GM12878 (cell line): Measurements from ENCODE around the gene SYNJ2BP. TPM values are rescaled to one million over a fixed set of nuclear protein-coding genes. Genes with fewer than 3 reads are reported as not detected.

Experiments
- ATAC-seq: fragments of 200-7000 bp; cut with Tn5 transposase; 3 replicates; pipeline ENCODE4 v1.9.1; 2020; ENCODE audit warnings: mild to moderate bottlenecking, moderate library complexity
- BruUV-seq: library from RNA; stranded (reverse); fragments of 400-500 nt; replicated peaks from 2 replicates; lab custom pipeline; 2021; lab: Mats Ljungman, UMichigan
- CTCF ChIA-PET: fragments of 300-600 bp; sonication (Branson Sonifier 250); formaldehyde crosslinking; extraction: SDS; loops from one replicate; lab custom pipeline; 2021; ENCODE audit warnings: inconsistent platforms; lab: Yijun Ruan, JAX
- POLR2A ChIA-PET: fragments of 350-600 bp; formaldehyde crosslinking; extraction: SDS; loops from one replicate; lab custom pipeline; 2021; ENCODE audit warnings: inconsistent platforms; lab: Charles Lee
- RAD21 ChIA-PET: fragments of 300-600 bp; sonication (Branson Sonifier 250); formaldehyde crosslinking; loops from one replicate; lab custom pipeline; 2023; ENCODE audit warnings: antibody characterized with exemption; ENCODE audit not compliant: unreplicated experiment; lab: Charles Lee
- SMC1A ChIA-PET: fragments of 300-600 bp; sonication (Branson Sonifier 250); formaldehyde crosslinking; loops from one replicate; lab custom pipeline; 2023; ENCODE audit not compliant: unreplicated experiment, uncharacterized antibody; lab: Charles Lee
- DNase-seq: peaks from one replicate; pipeline ENCODE4 v3.0.0-alpha.2; 2011; ENCODE audit warnings: low read depth, low spot score
- FAIRE-seq: peaks from 3 replicates; lab custom pipeline; 2011; peaks lifted over from hg19 to GRCh38; lab: Jason Lieb, UNC
- H2AFZ ChIP-seq: 2 replicates; pipeline ENCODE4 v1.6.0; 2011; ENCODE audit warnings: low read depth, low read length, control low read depth; ENCODE audit not compliant: control insufficient read depth
- H3K27ac ChIP-seq: 2 replicates; pipeline ENCODE4 v1.5.1; 2011; ENCODE audit warnings: control low read depth; ENCODE audit not compliant: control insufficient read depth, insufficient read depth
- H3K27me3 ChIP-seq, 2 experiments: replicated peaks in 1 of 2; 2 replicates each; pipeline versions ENCODE4 v1.6.0 to v1.6.1; 2011; ENCODE audit warnings: low read length in 1 of 2; ENCODE audit not compliant: control insufficient read depth in 2 of 2, insufficient read depth in 2 of 2
- H3K36me3 ChIP-seq, 2 experiments: 2 replicates each; pipeline ENCODE4 v1.5.1; 2011; ENCODE audit warnings: low read length in 1 of 2; ENCODE audit not compliant: control insufficient read depth in 2 of 2, insufficient read depth in 2 of 2
- H3K4me1 ChIP-seq: 2 replicates; pipeline ENCODE4 v1.6.1; 2011; ENCODE audit warnings: mild to moderate bottlenecking, low read length, moderate library complexity, mixed read lengths; ENCODE audit not compliant: control insufficient read depth, insufficient read depth
- H3K4me2 ChIP-seq: 2 replicates; pipeline ENCODE4 v1.6.0; 2011; ENCODE audit warnings: control low read depth; ENCODE audit not compliant: control insufficient read depth, insufficient read depth
- H3K4me3 ChIP-seq: fragments of 200-600 bp; sonication (generic); 2 replicates; pipeline ENCODE4 v1.5.1; 2016
- H3K79me2 ChIP-seq: 2 replicates; pipeline ENCODE4 v1.6.0; 2011; ENCODE audit warnings: low read length; ENCODE audit not compliant: control insufficient read depth, insufficient read depth
- H3K9ac ChIP-seq: 2 replicates; pipeline ENCODE4 v1.8.0; 2011; ENCODE audit warnings: low read length, control low read depth, mixed read lengths; ENCODE audit not compliant: control insufficient read depth, insufficient read depth
- H3K9me3 ChIP-seq: replicated peaks from 3 replicates; pipeline ENCODE4 v1.5.1; 2011; ENCODE audit warnings: mild to moderate bottlenecking, low read length; ENCODE audit not compliant: control insufficient read depth, insufficient read depth
- H4K20me1 ChIP-seq: 2 replicates; pipeline ENCODE4 v1.6.0; 2011; ENCODE audit not compliant: control insufficient read depth, insufficient read depth
- CREM ChIP-seq: IDR thresholded peaks from 2 replicates; pipeline ENCODE4 v1.6.1; 2014; ENCODE audit warnings: antibody characterized with exemption, low read depth
- E2F8 ChIP-seq: fragments of 450-650 bp; IDR thresholded peaks from 2 replicates; pipeline ENCODE4 v1.6.1; 2018; ENCODE audit warnings: mild to moderate bottlenecking, low read depth, moderate library complexity; ENCODE audit not compliant: partially characterized antibody
- FOXK2 ChIP-seq: fragments of 450-650 bp; IDR thresholded peaks from 2 replicates; pipeline ENCODE4 v1.6.1; 2017; ENCODE audit warnings: mild to moderate bottlenecking, moderate library complexity
- GABPA ChIP-seq: IDR thresholded peaks from 2 replicates; pipeline ENCODE4 v1.6.1; 2014; ENCODE audit warnings: antibody characterized with exemption, low read depth, mild to moderate bottlenecking, inconsistent platforms
- IKZF1 ChIP-seq: fragments of 450-650 bp; conservative IDR thresholded peaks from 2 replicates; pipeline ENCODE4 v1.6.1; 2017; ENCODE audit warnings: antibody characterized with exemption, mild to moderate bottlenecking
- IKZF2 ChIP-seq, 2 experiments: fragments of 450-650 bp; IDR thresholded peaks; 2 replicates each; pipeline ENCODE4 v1.6.1; 2017; ENCODE audit warnings: mild to moderate bottlenecking in 2 of 2, moderate library complexity in 2 of 2
- MLLT1 ChIP-seq: fragments of 450-650 bp; IDR thresholded peaks from 2 replicates; pipeline ENCODE4 v1.6.1; 2016; ENCODE audit warnings: mild to moderate bottlenecking
- NFYB ChIP-seq: IDR thresholded peaks from 2 replicates; pipeline ENCODE4 v1.6.1; 2011; ENCODE audit warnings: low read depth, mild to moderate bottlenecking, low read length, improper control_type of control experiment, moderate library complexity; ENCODE audit not compliant: insufficient read depth
- PRDM15 ChIP-seq: fragments of 450-650 bp; formaldehyde crosslinking; IDR thresholded peaks from 2 replicates; pipeline ENCODE4 v1.4.0; 2020; ENCODE audit warnings: mild to moderate bottlenecking, moderate library complexity
- RB1 ChIP-seq: fragments of 450-650 bp; formaldehyde crosslinking; IDR thresholded peaks from 2 replicates; pipeline ENCODE4 v1.6.1; 2017; ENCODE audit warnings: mild to moderate bottlenecking, borderline replicate concordance
- RUNX3 ChIP-seq: IDR thresholded peaks from 2 replicates; pipeline ENCODE4 v1.6.1; 2012; ENCODE audit warnings: low read length, inconsistent platforms
- SREBF1 ChIP-seq: IDR thresholded peaks from 2 replicates; pipeline ENCODE4 v1.6.1; 2012; ENCODE audit warnings: mild to moderate bottlenecking, low read length
- SRF ChIP-seq, 2 experiments: IDR thresholded peaks; 2 replicates each; pipeline ENCODE4 v1.6.1; 2011; ENCODE audit warnings: low read depth in 2 of 2, low read length in 2 of 2, mild to moderate bottlenecking in 1 of 2, moderate library complexity in 1 of 2
- USF2 ChIP-seq: IDR thresholded peaks from 2 replicates; pipeline ENCODE4 v1.6.1; 2011; ENCODE audit warnings: low read depth, low read length, improper control_type of control experiment, borderline replicate concordance
- ZSCAN29 ChIP-seq: fragments of 450-650 bp; IDR thresholded peaks from 2 replicates; pipeline ENCODE4 v1.6.1; 2017; ENCODE audit warnings: mild to moderate bottlenecking, moderate library complexity
- WGBS: methylation state at CpG from one replicate; pipeline ENCODE4 v1.1.6; 2016; ENCODE audit warnings: low lambda C conversion rate; ENCODE audit not compliant: insufficient replicate concordance, insufficient coverage; ENCODE audit errors: missing lambda C conversion rate; 5-methylcytosine and 5-hydroxymethylcytosine counted together
- in situ Hi-C: fragments of 300-500 bp; cut with MboI; formaldehyde crosslinking; loops from 9 replicates; pipeline ENCODE4 v1.14.3; 2018; ENCODE audit warnings: mixed read lengths
- intact Hi-C: fragments of 100-400 bp; cut with micrococcal nuclease; formaldehyde crosslinking; loops from one replicate; pipeline ENCODE4 v1.14.2; 2022; ENCODE audit not compliant: unreplicated experiment
- polyA plus RNA-seq, 11 experiments: library from polyadenylated mRNA; depleted of rRNA in 4 of 11; unstranded in 6 of 11; stranded (reverse) in 5 of 11; fragments of >200 nt; fragmentation: Nextera tagmentation in 4 of 11; fragmentation: Illumina TruSeq in 1 of 11; extraction: Ambion mirVana in 4 of 11; extraction: Trizol in 1 of 11; gene quantifications; 1 replicate in 1 of 11; 2 replicates in 10 of 11; pipeline versions ENCODE4 v1.2.1 to v1.2.3, GENCODE V29; 2011 to 2016; ENCODE audit warnings: inconsistent platforms in 2 of 11, missing spikeins in 2 of 11, low read depth in 1 of 11
- total RNA-seq, 4 experiments: library from RNA; depleted of rRNA in 3 of 4; stranded (reverse); fragments of >200 nt in 3 of 4; fragmentation: Illumina TruSeq in 1 of 4; extraction: Trizol in 1 of 4; gene quantifications; 2 replicates each; pipeline versions ENCODE4 v1.2.1 to v1.2.3, GENCODE V29; 2013 to 2021

SYNJ2BP gene
- total and polyA plus RNA-seq, 10 of the 15 experiments (the other 5 are each of a cell fraction or from before 2014, with no cell fraction given), result 8.0 to 27.5 (median 17.5) TPM

- TF ChIP-seq GABPA (peak; percentile 97), RUNX3 (peak; percentile 76)
These were observed at the start of gene SYNJ2BP (continued) for GRCh38 chr14:70416725-70417349.

DNA sequence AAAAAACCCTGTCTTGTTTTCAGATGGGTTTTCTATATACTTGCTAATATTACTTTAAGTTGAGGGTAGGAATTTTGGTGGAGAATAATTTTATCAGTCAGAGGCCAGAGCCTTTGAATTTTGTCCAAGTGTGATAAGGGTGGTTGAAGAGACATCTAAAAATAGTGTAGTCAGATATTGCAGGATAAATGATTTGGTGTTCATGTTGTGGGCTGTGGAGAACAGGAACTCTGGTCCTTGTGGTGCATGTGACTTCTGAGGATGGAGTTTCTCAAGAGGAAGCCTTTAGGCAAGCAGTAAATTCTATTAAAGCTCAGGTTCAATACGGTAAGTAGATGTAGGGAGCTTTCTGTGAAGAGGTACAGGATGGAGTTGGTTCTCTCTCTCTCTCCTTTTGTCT, 37.8 kb upstream of the SYNJ2BP start:
- ChIA-PET SMC1A (no interaction called here), POLR2A (no interaction called here), RAD21 (no interaction called here), CTCF (interaction anchor here (0.9 kb wide), 1 partner anchor 363 kb away, joined by 3 read pairs; no protein-coding TSS in a partner anchor)
- WGBS, result 64% methylated on average over 1 of the region's 1 CpG
- no TSS peak for BruUV-seq
- in situ Hi-C loops (no loop called here), intact Hi-C loops (no loop called here)
- no peaks in the 10 kb centered on the region for H3K36me3 ChIP-seq
- ATAC-seq, result no peak
- no peaks in the 10 kb centered on the region for H3K9me3 ChIP-seq
- no peak overlapping the region for H2AFZ ChIP-seq
- H3K27ac ChIP-seq, result no peak overlapping the region
- no peaks in the 10 kb centered on the region for H4K20me1 ChIP-seq
- peaks cover 0 to 3% of the 10 kb centered on the region in 2 experiments; a peak in 1 of 4 replicates for H3K27me3 ChIP-seq
- FAIRE-seq, result no peak
- DNase-seq, result no peak
- H3K9ac ChIP-seq, result no peak overlapping the region
- no peak overlapping the region for H3K4me3 ChIP-seq
- no peaks in the 10 kb centered on the region for H3K79me2 ChIP-seq
- H3K4me2 ChIP-seq, result no peak overlapping the region
- H3K4me1 ChIP-seq, result no peaks in the 10 kb centered on the region
- TF ChIP-seq USF2, result no peak
- TF ChIP-seq CREM, result no peak
- no peak for TF ChIP-seq MLLT1
- no peak for TF ChIP-seq NFYB
- no peak for TF ChIP-seq E2F8
- TF ChIP-seq IKZF1, result no peak
- TF ChIP-seq IKZF2 (IDR thresholded peaks at IDR 0.05), result no peak
- no peak for TF ChIP-seq PRDM15 (CRISPR knock-in tag)
- no peak for TF ChIP-seq SRF (IDR thresholded peaks at IDR 0.05; ENCODE audit: low read depth in 2 of 2, low read length in 2 of 2)
- no peak for TF ChIP-seq FOXK2
- TF ChIP-seq RB1, result no peak
- TF ChIP-seq ZSCAN29, result no peak
- no peak for TF ChIP-seq SREBF1
